Skin of body (tissue), 2 donors: Measurements from ENCODE around the gene MTRF1. TPM values are rescaled to one million over a fixed set of nuclear protein-coding genes. Genes with fewer than 3 reads are reported as not detected.
A peak's percentile ranks its signal among the peaks of the same experiment; 100 is the strongest.

ENCODE experiments used
- DNase-seq: peaks from one replicate; lab custom pipeline; 2025; lab: John Stamatoyannopoulos, UW
- total RNA-seq: library from RNA; depleted of rRNA; stranded (reverse); fragments of >200 nt; gene quantifications from one replicate; pipeline ENCODE4 v1.2.3, GENCODE V29; 2014

MTRF1 gene
- total RNA-seq, result 11.0 TPM

GRCh38 chr13:41263261-41263971, at the start of gene MTRF1:
Gene MTRF1 (minus strand): TSS chr13:41263576. CDS start chr13:41260907, 2,669 bp downstream.
- DNase-seq, result peak; percentile 88

GRCh38 chr13:41313117-41313516, 49.7 kb upstream of the MTRF1 start:
- no peak for DNase-seq

- peak; percentile 44 for DNase-seq
Observed at GRCh38 chr13:41312176-41312500, 48.8 kb upstream of the MTRF1 start.

- no peak for DNase-seq
Observed at GRCh38 chr13:41311406-41312175, 48.2 kb upstream of the MTRF1 start.

GRCh38 chr13:41310963-41311405, 47.6 kb upstream of the MTRF1 start, which contains the start of gene NAA16:
Gene NAA16 (plus strand): TSS chr13:41311267. CDS start chr13:41311529, 262 bp downstream.
- DNase-seq, result peak; percentile 84

GRCh38 chr13:41307884-41308640, 44.7 kb upstream of the MTRF1 start:
- DNase-seq, result no peak

- DNase-seq, result no peak
Observed at GRCh38 chr13:41306271-41307145, 43.1 kb upstream of the MTRF1 start.

GRCh38 chr13:41304551-41304950, 41.2 kb upstream of the MTRF1 start:
- DNase-seq, result no peak

GRCh38 chr13:41302743-41303142, 39.4 kb upstream of the MTRF1 start:
- no peak for DNase-seq

GRCh38 chr13:41299316-41300094, 36.1 kb upstream of the MTRF1 start:
- DNase-seq, result no peak

GRCh38 chr13:41296879-41297646, 33.7 kb upstream of the MTRF1 start:
- no peak for DNase-seq

- no peak for DNase-seq
Observed at GRCh38 chr13:41295973-41296372, 32.6 kb upstream of the MTRF1 start.

GRCh38 chr13:41294914-41295313, 31.5 kb upstream of the MTRF1 start:
- DNase-seq, result no peak

GRCh38 chr13:41293272-41293671, 29.9 kb upstream of the MTRF1 start:
- DNase-seq, result no peak

- DNase-seq, result no peak
Observed at GRCh38 chr13:41291246-41291645, 27.9 kb upstream of the MTRF1 start.

- DNase-seq, result no peak
Observed at GRCh38 chr13:41289463-41289881, 26.1 kb upstream of the MTRF1 start.

- DNase-seq, result no peak
Observed at GRCh38 chr13:41286370-41286769, 23.0 kb upstream of the MTRF1 start.

- DNase-seq, result no peak
Observed at GRCh38 chr13:41284512-41285288, 21.3 kb upstream of the MTRF1 start.

- DNase-seq, result no peak
Observed at GRCh38 chr13:41282129-41282571, 18.8 kb upstream of the MTRF1 start.
